UCSD-AML1 (cell line): ENCODE results near the gene LONRF2.
"Not testable (repeated sequence)": the region's sequence is repeated elsewhere in the genome, so short reads cannot be mapped to it uniquely, and the experiment has no call there.

Experiments
- DNase-seq: peaks from one replicate; lab custom pipeline; 2025; ENCODE audit not compliant: unreplicated experiment; lab: John Stamatoyannopoulos, UW

Gene LONRF2

DNA sequence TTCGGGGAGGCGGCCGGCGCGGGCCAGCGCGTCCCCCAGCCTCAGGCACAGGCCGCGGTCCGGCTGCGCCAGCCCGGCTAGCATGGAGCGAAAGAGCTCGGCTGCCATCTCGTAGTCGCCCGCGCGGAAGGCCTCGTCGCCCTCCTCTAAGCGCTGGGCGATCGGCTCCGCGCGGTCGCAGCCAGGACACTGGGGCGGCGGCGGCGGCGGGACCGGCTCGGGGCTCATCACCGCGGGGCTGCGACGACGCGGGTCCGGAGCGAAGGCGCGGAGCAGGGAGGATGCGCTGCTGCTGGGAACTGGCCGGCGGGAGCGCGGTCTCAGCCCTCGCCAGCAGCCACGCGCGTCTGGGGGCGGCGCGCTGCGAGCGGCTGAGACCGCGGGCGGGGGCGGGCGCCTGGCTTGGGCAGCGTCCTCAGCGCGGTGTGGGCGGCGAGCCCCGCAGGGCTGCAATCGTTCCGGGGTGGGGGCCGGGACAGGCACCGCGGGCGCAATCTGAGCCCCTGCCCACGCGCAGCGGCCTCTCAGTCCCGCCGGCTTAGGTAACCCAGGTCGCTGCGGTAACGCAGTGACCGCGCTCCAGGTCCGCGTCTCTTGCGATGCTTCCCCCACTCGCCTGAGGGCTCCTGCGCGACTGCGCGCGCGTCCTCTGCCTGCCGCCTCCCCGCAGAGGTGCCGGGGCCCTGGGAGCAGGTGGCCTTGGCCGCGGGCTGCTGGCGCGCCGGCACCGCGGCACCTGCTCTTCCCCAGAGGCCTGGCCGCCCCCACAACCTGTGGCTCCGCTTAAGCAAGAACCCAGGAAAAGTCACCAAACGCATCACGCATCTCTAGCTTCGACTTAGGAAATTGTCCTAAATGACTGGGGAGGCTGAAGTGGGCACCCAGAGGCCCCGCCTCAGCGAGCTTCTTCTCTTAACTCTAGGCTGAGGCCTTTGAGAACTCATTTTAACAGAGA is at the start of gene LONRF2:
TSS of gene LONRF2 (minus strand) at position 636 of the 955 bp plus-strand sequence. CDS start at position 228, 408 bp downstream.
- no peak for DNase-seq

DNA sequence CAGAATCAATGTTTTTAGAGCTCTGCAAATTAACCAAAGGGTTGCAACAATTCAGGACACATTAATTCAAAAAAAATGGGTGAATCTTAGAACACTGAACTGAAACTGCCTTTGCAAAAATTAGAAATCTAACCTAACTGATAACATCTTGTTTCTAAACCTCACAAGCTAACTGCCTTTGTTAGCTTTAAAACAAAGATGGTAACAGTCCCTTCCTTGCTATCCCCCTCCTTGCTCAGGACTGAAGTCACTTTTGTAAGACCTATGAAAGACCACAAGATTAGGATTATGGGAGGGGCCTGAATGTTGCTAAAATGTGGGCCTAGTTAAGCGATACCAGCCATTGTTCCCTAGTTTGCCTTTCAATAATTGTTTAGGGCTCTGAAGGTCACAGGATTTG is 44.9 kb upstream of the LONRF2 start:
- DNase-seq = no peak

DNA sequence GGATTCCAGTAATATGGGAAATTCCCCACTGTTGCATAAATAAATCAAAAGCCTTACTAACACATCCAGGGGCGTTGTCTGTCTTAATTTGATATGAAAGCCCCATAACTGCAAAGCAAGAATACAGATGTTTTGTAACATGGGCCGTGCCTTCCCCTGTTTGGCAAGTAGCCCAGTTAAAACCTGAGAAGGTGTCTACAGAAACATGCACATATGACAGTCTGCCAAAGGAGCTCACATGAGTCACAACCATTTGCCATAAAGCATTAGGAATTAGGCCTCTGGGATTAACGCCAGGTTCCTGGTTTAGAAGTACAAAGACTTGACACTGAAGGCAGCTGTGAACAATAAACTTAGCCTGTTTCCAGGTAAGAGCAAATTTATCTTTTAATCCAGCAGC is 43.1 kb upstream of the LONRF2 start:
- no peak for DNase-seq

DNA sequence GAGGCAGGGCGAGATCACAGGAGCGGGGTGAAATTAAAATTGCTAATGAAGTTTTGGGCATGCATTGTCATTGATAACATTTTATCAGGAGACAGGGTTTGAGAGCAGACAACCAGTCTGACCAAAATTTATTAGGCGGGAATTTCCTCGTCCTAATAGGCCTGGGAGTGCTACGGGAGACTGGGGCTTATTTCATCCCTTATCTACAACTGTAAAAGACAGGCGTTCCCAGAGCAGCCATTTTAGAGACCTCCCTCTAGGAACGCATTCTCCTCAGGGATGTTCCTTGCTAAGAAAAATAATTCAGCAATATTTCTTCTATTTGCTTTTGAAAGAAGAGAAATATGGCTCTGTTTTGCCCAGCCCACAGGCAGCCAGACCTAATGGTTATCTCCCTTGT is 40.0 kb upstream of the LONRF2 start:
- not testable (repeated sequence) for DNase-seq

DNA sequence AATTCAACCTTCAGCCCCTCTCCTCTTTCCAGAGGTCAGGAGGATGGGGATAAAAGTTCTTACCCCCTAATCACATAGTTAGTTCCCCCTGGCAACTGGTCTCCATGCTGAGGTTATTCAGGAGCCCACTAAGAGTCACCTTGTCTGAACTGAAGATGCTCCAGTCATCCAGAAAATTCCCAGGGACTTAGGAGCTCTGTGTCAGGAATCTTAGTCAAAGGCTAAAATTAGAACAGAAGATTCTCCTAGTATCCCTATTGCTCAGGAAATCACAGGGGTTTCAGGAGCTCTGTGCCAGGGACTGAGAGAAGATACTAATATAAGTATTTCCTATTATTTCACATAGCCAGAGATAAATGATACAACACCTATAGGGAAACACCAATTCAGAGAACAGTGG is 37.3 kb upstream of the LONRF2 start:
- DNase-seq = no peak

DNA sequence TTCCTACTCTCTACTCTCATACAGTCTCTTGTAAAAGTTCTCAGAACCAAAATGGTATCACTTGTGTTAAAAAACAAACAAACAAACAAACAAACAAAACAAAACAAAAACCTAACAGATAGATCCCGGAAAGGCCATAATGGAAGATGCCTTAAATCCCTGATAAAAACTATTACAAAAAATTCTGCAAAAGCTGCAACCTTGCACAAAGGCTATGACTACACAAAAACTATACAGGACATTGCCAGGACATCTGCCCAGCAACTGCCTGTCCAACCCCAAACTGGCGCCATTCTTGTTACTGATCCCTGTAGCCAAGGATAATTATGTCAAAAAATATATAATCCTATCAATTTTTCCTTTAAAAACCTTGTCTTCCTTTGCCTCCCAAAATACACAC is 36.3 kb upstream of the LONRF2 start:
- DNase-seq = no peak

DNA sequence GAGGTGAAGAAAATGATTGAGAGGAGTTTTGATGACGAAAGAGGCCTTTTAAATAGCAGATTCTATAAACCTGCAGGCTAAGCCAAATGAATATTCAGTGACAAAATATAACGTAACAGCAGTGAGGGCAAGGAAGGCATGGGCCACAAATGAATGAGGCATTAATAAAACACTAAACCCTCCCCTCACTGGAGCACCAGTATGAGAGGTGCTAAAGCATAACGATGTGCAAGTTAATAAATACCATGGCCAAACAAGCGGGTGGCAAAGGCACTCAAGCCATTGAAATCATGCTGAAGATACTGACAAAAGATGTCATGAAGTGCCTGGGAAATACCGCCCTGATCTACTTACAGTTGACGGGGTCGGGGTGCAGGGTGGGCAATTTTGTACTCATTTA is 30.2 kb upstream of the LONRF2 start:
- DNase-seq = no peak

DNA sequence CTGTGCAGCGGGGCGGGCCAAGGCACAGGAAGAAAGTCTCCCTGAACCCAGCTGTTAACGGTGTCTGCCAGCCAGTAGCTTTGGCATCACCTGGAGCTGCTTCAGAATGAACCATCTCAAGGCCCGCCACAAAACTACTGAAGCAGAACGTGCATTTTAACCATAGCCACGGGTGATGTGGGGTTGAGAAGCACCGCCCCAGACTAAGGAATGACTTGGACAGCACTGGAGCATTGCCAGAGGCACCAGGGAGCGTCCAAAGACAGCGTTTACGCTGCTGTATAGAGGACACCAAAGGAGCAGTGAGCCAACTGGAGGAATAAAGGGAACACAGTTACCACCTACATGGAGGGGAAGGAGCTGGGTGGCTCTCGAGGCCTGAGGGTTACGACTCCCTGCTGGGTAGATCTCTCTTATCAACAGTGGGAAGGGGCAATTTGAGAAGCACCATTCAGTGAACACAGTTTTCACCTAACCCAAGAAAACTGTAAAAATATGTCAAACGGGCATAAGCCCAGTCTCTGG is 28.4 kb upstream of the LONRF2 start:
- DNase-seq = no peak

DNA sequence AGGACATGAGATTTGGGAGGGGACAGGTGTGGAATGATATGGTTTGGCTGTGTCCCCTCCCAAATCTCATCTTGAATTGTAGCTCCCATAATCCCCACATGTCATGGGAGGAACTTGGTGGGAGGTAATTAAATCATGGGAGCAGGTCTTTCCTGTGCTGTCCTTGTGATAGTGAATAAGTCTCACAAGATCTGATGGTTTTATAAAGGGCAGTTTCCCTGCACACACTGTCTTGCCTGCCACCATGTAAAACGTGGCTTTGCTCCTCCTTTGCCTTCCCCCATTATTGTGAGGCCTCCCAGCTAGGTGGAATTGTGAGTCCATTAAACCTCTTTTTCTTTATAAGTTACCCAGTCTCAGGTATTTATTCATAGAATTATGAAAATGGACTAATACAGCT is 22.8 kb upstream of the LONRF2 start:
- DNase-seq = not testable (repeated sequence)

DNA sequence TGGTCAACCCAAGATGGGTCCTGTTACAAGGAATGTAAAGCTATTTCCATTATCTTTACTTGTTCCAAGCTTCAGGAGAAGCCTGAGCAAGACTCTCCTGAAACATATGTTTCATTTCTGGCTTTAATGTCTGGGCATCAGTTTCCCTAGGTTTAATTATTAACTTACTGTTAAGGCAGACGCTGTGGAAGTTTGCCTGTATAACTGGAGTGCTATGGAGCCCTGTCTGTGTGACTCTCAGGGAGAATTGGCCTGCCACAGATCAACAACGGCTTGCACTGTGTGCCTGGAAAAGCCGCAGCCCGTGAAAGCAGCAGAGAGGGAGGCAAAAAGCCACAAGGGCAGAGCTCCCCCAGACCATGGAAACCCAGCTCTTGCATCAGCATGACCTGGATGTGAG is 22.1 kb upstream of the LONRF2 start:
- DNase-seq = no peak

DNA sequence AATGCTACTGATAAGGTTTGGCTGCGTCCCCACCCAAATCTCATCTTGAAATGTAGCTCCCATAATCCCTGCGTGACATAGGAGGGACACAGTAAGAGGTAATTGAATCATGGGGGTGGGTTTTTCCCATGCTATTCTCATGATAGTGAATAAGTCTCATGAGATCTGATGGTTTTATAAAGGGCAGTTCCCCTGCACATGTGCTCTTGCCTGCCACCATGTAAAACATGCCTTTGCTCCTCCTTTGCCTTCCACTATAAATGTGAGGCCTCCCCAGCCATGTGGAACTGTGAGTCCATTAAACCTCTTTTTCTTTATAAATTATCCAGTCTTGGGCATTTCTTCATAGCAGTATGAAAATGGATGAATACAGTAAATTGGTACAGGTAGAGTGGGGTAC is 20.2 kb upstream of the LONRF2 start:
- DNase-seq = not testable (repeated sequence)

DNA sequence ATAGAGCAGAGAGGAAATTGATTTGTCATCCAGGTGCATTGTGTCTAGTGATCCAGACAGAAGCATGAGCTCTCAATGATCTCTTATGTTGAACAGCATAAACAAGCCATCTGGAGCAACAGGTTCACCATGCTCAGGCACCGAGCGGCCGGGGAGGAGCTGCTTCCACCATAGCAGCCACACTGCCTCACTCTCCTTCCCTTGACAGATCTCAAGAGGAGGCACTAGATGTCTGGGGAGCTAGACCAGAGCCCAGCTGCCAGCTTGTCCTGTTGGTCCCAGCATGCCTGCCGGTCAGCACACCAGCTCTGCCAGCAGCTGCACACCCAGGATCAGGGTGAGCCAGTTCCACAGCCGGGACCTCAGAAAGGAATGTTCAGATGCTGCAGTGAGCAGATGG is 17.5 kb upstream of the LONRF2 start:
- DNase-seq = no peak

DNA sequence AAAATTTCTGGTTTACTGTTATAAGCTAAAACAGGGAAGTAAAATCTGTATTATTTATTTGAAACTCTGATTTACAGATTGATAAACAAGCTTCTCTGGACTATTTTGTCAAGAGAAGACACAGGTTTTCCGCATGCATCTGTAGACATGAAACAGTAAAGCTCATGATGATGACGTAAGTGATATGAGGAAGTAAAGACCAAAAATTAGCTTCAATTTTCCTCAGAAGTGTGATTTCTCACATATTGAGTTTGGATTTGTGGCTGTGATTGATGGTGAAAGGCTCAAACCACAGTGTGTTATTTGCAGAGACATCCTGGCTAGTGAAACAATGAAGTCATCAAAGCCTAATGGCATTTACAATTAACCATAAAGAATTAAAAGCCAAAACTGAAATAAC is 12.6 kb upstream of the LONRF2 start:
- DNase-seq = no peak

DNA sequence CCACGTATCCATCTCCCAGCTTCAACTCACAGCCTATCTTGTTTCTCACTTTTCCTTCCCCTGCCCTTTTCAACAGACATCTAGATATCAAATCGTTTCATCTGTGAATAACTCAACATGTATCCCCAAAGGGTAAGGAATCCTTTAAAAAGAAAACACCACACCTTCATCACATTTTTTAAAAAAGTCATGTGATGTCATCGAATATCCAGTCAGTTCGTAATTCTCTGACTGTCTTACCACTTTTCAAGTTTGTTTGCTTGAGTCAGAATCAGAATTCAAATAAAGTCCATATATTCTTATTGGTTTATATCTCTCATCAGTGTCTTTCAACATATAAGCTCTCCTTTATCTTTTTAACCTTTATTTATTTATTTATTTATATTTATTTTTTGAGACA is 5.4 kb upstream of the LONRF2 start:
- DNase-seq = no peak

DNA sequence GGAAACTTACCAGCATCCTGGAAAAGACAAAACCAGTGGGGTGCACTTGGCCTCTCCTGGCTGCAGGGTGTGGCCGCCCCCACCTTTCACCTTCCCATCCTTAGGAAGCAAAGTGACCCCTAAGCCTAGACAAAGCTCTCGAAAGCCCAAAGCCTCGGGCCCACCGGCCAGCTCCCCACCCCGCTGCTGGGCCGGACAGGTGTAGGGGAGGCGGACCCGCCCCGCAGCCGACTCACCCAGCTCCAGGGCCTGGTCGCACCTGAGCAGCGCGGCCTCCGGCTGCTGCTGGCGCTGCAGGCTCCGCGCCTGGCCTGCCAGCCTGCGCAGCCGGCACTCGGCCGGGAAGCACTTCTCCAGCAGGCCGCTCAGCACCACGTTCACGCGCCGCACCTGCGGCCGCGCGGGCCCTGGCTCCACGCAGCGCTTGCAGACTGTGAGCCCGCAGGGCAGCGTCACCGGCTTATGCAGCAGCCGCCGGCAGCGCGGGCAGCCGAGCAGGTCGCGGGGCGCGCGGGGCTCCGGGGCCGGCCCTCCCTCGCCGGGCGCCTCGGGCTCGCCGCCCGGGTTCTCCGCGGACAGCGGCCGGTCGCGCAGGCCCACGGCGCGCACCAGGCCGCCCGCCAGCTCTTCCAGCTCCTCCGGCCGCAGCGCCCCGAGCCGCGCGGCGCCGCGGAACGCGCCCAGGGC is 979 bp downstream of the LONRF2 start:
- DNase-seq = no peak

DNA sequence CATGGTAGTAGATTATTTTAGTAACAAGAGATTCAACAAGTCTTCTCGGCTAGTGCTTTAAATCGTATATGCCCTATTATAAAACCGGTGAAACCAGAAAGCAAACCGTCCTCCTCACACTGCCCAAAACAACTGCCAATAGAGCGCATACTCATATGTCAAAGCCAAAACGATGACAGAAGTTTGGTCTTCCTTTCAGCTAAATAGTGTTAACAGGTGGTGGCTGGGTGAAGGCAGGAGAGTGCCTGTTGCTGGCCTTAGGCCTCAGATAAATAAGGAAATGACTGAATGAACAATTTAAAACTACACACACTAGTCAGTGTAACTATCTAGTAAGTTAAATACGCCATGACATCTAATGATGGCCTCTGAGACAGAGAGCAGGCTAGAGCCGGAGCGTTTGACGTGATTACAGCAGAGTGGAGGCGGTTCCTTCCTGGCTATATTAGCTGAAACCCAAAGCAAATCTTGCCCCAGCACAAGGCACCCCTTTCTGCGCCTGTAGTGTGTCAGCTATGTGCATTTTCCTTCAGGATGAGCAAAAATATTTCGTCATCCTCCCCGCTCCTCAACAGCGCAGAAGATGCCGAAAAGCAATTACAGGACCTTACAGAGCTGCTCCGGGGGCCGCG is 1.6 kb downstream of the LONRF2 start:
- no peak for DNase-seq

DNA sequence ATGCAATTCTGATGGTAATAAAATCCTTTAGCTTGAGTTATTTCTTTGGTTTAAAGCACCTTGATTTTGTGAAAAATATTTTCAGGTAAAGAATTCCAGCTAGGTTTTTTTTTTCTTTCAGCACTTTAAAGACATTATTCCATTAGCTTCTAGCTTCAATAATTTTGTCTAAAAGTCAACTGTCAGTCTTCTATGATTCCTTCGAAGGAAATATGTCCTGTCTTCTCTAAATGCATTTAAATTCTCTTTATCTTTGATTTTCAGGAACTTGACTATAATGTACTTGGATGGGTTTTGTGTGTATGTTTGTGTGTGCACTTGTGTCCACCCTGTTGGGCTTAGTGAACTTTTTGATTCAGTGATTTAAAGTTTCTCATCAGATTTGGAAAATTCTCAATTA is 4.7 kb downstream of the LONRF2 start:
- DNase-seq = no peak

DNA sequence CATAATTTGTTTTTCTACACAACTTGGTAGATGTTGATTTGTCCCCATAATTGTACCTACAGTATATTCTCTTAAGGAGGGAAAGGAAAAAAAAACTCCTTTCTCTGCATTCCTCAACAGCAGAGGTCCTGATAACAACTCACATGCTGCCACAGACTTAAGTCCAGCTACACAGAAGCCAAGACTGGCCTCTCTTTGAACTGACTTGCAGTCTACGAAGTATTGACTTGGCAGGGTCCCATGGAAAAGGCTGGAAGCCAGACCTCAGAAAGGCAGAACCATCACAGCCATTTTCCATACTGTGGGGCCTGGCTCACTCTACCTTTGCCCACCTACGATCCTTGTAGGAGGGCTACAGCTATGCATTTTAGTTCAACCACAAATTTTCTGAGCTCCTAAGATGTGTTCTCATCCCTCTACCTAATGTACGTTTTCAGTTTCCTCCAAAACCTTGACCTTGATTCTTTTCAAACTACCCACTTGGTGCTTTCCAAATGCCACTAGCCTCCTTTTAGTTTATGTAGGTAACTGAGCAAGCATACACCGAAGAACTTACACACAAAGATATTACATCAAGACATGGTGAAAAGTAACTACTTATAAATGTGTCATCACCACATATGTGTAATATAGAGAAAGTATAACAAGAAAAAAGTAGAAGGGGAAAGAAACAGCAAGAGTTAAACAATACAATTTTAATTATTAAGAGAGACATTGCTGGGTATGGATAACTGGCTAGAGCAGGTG is 12.2 kb downstream of the LONRF2 start:
- no peak for DNase-seq

DNA sequence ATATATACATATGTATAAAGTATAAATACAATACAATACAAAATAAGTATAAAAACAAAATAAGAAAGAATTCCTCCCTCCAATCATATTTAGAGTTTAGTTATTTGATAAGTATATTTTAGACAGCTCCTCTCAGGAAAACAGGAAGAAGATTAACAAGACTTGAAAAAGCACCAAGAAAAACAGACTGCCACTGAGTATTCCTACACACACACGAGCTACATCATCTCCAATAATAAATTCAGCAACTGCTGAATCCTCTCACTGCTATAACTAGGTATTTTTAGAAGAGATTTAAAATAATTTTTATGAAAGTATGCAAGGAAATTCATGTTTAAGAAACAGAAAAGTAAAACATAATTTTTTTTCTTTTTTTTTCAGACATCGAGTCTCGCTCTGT is 13.0 kb downstream of the LONRF2 start:
- no peak for DNase-seq

DNA sequence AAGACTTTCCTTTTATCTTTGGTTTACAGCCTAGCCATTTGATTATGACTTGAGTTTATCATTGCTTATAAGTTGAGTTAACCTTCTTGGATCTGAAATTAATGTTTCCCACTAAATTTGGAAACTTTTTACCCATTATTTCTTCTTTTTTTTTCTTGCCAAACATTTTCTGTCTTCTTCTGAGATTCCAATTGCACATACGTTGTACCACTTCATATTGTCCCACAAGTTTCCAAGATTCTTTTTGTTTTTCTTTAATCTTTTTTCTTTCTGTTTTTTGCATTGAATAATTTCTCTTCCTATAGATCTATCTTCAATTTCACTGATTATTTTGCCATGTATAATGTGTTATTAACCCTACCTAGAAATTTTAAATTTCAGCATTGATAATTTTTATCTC is 18.6 kb downstream of the LONRF2 start:
- no peak for DNase-seq

DNA sequence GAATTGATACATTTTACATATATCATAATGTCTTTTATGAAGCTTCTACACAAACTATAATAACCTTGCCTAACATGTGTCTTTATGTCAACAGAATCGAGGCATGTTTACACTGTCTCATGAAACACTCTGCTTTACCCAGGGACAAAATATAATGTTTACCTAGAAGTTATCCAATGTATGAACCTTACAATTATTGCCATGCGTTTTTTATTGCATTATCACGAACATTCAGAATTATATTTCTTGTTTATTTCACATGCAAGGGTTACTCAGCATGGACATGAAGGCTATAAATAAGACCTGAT is 19.8 kb downstream of the LONRF2 start:
- no peak for DNase-seq
